GM18508 (cell line): ENCODE results near the gene COX6A1.
A peak's percentile ranks its signal among the peaks of the same experiment; 100 is the strongest.

Experiments
- ATAC-seq: cut with Tn5 transposase; IDR thresholded peaks from one replicate; pipeline ENCODE4 v1.9.1; 2021; ENCODE audit warnings: moderate number of reproducible peaks; ENCODE audit not compliant: insufficient read depth, unreplicated experiment

The COX6A1 gene

DNA sequence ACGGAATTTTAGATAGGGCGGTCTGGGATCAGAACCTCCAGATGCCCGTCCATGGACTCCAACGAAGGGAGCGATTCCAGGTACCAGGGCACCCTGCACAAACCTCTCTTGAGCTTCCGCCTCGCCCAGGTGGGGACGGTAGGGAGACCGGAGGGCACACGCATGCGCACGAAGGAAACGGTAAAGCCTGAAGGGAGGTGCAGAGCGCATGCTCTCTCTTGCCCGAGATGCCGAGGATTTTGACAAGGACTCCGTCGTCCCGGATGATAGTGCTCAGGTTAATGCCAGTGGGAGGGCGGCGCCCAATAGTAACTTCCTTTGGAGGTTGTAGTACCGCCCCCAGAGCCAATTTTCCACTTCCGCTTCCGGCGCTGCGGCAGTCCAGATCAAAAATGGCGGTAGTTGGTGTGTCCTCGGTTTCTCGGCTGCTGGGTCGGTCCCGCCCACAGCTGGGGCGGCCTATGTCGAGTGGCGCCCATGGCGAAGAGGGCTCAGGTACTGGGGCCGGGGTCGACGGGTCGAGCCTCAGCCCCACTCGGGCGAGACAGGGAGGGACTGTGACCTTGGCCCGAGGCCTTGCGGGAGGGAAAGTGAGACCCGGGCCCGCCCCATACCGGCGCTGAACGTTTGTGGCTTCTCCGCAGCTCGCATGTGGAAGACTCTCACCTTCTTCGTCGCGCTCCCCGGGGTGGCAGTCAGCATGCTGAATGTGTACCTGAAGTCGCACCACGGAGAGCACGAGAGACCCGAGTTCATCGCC is at the start of gene COX6A1:
Gene COX6A1 (plus strand): TSS at position 379 of the 760 bp plus-strand sequence. CDS start 14 bp downstream, at position 393.
- ATAC-seq: peak; percentile 91

GRCh38 chr12:120388691-120389481 is 49.0 kb upstream of the COX6A1 start:
- ATAC-seq: no peak

GRCh38 chr12:120390540-120391120 is 47.3 kb upstream of the COX6A1 start:
- no peak for ATAC-seq

DNA sequence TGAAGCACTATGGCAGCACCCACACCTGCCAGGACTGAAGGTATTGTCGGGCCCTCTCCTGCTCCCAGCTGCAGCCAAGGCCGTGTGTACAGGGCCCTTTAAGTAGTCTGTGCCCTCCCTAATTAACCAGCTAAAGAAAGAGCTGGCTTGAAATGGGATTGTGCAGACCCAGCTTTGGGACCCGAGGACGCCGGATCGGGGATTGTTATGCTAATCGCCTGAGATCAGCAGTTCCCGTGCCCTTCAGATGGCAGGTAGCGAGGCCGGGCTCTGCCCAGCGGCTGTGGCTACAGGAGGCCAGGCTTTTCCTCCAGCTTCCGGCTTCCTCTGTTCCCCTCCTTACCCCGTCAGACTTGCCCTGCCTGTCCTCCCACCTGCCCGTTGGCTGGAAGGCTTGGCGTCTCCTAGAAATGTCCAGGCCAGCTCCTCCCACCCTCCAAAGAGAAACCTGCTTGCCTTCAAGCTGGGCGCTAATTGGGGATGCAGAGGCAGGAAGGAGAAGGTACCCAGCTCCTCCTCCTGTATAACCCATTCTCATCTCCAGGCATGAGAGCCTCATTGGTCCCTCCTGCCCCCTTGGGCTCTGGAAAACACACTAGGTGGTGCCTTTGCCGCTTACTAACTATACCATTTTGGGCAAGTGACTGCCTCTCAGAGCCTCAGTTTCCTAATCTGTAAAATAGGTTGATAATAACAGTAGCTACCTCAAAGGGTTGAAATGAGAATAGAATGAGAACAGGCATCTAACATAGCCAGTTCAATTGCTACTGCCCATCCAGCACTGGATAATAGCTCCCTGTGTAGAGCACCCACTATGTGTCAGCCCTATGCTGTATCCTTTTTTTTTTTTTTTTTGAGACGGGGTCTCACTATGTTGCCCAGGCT is 43.2 kb upstream of the COX6A1 start:
- ATAC-seq: no peak

DNA sequence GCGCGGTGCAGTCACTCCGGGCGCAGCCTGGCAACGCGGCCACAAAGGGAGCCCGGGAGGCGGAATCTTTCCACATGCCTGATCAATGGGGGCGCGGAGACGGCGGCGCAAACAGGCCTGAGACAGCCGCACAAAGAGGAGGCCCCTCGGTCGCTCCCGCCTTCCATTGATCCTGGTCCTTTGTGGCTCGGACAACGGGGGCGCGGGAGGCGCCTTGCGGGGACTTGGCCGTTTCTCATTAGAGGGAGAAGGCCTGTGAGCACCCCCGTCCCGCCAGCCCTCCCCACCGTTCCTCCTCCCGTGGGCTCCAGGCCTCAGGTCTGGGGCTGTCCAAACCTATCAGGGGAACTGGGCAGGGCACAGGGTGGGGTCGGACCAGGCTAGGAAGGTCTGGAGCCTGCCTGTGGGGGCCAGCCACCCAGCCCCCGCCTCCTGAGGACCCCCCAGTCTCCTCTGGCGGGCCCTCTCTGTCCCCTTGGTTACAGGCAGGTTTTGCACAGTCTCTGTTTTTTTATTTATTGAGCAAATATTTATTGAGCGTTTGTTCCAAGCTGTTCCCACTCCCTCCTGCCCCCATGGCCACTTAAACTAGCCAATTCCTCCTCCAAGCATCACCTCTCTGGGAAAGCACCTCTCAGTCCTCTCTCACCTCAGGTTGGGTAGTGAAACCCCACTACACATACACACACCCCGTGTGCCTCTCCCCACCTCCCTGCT is 39.9 kb upstream of the COX6A1 start:
- no peak for ATAC-seq

DNA sequence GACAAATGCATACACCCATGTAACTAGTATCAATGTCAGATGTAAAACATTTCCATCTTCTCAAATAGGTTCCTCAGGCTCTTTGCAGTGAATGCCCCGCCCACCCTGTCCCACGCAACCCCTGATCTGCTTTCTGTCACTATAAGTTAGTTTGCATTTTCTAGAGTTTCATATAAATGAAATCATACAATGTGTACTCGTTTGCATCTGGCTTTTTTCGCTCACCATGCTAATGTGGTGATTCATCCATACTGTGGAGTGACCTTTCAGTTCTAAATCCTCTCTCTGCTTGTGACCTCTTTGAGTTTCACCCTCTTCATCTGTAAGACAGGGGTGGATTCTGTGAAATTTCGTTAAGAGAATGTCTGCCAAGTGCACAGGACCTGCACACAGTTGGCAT is 38.4 kb upstream of the COX6A1 start:
- no peak for ATAC-seq

DNA sequence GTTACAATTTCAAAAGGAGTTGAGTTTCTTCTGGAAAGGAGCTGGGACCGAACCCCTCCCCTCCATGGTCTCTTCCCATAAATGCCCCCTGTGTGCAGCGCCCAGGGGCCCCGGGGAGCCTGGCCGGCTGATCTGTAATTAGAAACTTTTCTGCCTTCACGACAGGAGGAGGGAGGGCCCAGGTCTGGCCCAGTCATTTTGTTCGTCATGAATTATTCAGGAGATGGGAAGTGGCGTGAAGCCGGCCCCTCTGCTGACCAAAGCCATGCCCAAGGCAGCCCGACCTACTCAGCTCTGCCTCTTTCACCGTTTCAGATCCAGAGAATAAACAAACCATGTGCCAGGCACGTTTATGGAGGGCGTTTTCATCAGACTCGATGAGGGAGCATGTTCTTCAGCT is 35.7 kb upstream of the COX6A1 start:
- no peak for ATAC-seq

- no peak for ATAC-seq
Observed at GRCh38 chr12:120403869-120404268, 34.0 kb upstream of the COX6A1 start.

GRCh38 chr12:120404271-120404670 is 33.6 kb upstream of the COX6A1 start:
- ATAC-seq: no peak

DNA sequence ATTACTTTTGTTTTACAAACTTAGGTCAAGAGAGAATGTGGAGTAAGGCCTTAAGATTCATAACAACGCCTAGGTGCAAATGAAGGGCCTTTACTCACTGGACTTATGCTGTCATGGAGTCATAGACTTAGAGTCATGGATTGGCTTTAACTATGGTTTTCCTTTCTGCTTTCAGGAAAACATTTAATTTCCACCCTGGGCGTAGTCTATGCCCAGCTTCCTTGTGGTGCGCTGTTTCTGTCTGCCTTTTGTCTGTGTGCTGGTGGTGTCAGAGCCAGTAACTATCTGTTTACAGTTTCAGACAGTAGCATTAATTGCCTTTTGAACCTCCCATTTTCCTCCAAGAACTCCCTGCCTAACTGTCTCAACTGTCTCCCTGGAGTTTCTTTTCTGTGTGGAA is 31.8 kb upstream of the COX6A1 start:
- no peak for ATAC-seq

GRCh38 chr12:120406553-120406952 is 31.4 kb upstream of the COX6A1 start:
- ATAC-seq: no peak

- no peak for ATAC-seq
Observed at GRCh38 chr12:120408771-120409170, 29.1 kb upstream of the COX6A1 start.

- no peak for ATAC-seq
Observed at GRCh38 chr12:120412421-120412820, 25.5 kb upstream of the COX6A1 start.

DNA sequence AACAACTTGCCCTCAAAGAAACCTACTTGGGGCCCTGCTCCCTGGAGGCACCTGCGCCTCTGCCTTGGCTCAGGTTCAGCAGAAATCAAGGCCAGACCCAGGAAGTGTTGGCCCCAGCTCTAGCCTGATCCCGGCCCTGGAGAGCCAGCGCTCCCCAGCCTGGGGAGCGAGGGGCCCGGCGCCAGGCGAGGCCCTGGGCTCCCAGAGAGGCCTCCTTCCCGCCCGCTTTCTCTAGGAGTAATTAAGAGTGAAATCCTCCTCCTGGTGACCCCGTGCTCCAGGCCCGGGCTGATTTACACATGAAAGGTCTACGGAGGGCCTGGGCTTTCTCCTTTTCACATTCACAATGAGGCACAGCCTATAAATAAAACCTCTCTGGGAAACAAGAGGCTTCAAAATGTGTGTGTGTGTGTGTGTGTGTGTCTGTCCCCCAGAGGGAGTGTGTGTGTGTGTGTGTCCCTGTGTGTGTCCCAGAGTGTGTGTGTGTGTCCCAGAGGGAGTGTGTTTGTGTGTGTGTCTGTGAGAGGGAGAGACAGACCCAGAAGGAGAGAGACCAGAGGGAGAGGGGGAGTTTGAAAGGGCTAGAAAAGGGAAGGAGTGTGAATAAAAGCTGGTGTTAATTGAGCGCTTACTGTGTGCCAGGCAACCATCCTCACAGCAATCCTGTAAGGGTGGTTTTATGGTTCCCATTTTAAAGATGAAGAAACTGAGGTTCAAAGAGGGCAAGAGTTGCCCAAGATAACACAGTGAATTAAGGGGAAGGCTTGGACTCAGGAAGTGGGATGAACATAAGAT is 23.8 kb upstream of the COX6A1 start:
- no peak for ATAC-seq

DNA sequence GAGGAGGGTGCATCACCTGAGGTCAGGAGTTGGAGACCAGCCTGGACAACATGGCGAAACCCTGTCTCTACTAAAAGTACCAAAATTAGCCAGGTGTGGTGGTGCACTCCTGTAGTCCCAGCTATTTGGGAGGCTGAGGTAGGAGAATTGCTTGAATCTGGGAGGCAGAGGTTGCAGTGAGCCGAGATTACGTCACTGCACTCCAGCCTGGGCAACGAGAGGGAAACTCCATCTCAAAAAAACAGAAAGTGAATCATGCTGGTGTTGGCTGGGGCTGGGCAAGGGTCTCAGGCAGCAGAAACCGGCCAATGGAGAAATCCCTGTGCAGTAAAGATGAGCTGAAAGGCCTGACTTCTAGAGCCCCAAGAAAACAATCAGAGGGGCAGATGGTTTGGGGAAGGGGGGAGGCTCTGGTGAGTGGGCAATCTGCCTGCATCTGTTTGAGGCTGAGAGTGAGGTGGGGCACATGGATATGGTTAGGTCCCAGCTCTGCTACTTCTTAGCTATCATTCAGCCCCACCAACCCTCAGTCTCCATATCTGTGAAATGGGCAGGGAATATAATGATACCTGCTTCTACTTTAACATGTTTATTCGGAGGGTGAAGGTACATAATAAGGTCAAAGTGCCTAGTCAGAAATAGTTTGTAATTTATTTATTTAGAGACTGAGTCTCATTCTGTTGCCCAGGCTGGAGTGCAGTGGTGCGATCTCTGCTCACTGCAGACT is 21.3 kb upstream of the COX6A1 start:
- no peak for ATAC-seq

DNA sequence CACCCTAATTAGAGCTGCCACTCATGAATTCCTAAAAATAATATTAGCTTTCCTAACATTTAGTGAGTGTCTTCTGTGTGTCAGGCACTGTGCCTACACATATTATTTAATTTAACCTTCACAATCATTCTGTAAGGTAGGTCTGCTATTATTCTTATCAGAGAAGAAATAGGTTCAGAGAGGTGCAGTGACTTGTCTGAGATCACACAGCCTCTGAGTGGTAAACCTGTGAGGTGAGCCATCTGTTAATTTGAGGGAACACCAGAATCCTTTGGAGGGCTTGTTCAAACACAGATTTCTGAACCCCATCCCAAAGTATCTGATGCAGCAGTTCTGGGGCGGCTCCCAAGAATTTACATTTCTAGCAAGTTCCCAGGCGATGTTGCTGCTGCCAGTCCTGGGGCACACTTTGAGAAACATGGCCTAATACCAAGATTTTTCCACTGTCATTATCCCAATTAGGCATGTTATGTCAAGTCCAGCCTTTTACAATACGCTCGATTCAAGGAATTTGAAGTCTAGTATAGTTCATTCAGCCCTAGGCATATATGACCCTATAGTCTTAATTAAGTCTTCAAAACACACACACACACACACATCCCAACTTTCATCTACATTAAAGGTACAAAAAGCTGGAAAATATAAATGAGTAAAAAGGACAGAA is 19.9 kb upstream of the COX6A1 start:
- ATAC-seq: no peak

DNA sequence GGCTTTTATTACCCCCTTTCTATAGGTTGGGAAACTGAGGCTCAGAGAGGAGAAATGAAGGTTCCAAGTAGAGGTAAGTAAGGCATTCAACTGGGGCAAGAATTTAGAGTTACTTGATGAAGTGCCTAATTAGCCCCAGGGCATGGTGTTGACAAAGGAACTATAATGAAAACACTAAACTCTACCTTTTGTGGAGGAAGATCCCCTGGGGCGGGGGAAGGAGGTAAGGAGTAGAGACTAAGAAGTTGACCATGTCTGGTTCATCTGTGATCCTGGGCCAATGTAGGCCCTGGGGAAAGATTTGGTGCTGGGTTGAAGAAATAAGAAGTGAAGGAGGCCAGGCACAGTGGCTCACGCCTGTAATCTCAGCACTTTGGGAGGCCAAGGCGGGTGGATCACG is 16.2 kb upstream of the COX6A1 start:
- ATAC-seq: no peak
